Ectodermal cell (in vitro differentiated cells): ENCODE measurements around the gene RAD51B.

Experiments
- H3K27ac ChIP-seq: 2 replicates; pipeline ENCODE4 v1.7.0; 2013; ENCODE audit warnings: mild to moderate bottlenecking, low read depth, low read length; ENCODE audit not compliant: insufficient read depth, poor library complexity, severe bottlenecking
- H3K27me3 ChIP-seq: 2 replicates; pipeline ENCODE4 v1.7.0; 2013; ENCODE audit warnings: mild to moderate bottlenecking, low read length; ENCODE audit not compliant: insufficient read depth, control insufficient read depth, poor library complexity, severe bottlenecking
- H3K36me3 ChIP-seq: one replicate; pipeline ENCODE4 v1.7.0; 2013; ENCODE audit warnings: low read length; ENCODE audit not compliant: control insufficient read depth, insufficient read depth
- H3K4me1 ChIP-seq: one replicate; pipeline ENCODE4 v1.7.0; 2013; ENCODE audit warnings: low read length; ENCODE audit not compliant: control insufficient read depth, insufficient read depth
- H3K4me3 ChIP-seq: 2 replicates; pipeline ENCODE4 v1.7.0; 2013; ENCODE audit warnings: low read depth, low read length, control low read depth; ENCODE audit not compliant: insufficient read depth
- H3K9me3 ChIP-seq: 2 replicates; pipeline ENCODE4 v1.7.0; 2013; ENCODE audit warnings: mild to moderate bottlenecking, low read length, moderate library complexity; ENCODE audit not compliant: control insufficient read depth
- WGBS, 2 experiments: methylation state at CpG; one replicate each; pipeline ENCODE4 v1.1.7; 2013; ENCODE audit warnings: missing lambda C conversion rate in 2 of 2; 5-methylcytosine and 5-hydroxymethylcytosine counted together

RAD51B gene

GRCh38 chr14:68412505-68413465 is 593.2 kb downstream of the RAD51B start:
- Histone ChIP-seq H3K27ac (no peak overlapping the region), H3K4me1 (peaks cover 9% of the 10 kb centered on the region), H3K27me3 (no peaks in the 10 kb centered on the region), H3K4me3 (no peak overlapping the region), H3K9me3 (no peaks in the 10 kb centered on the region), H3K36me3 (no peaks in the 10 kb centered on the region)
- WGBS, 2 experiments, result 94 to 100% methylated on average over 3 of the region's 4 CpGs

GRCh38 chr14:68413509-68413908 is 593.9 kb downstream of the RAD51B start:
- no peaks in the 10 kb centered on the region for H3K9me3 ChIP-seq
- peaks cover 9% of the 10 kb centered on the region for H3K4me1 ChIP-seq
- no peaks in the 10 kb centered on the region for H3K36me3 ChIP-seq
- no peak overlapping the region for H3K27ac ChIP-seq
- H3K27me3 ChIP-seq, result no peaks in the 10 kb centered on the region
- H3K4me3 ChIP-seq, result no peak overlapping the region
- 92 to 100% methylated on average over 2 to 3 of the region's 3 CpGs for WGBS, 2 experiments

- H3K27me3 ChIP-seq, result no peaks in the 10 kb centered on the region
- 100% methylated on average over 2 of the region's 2 CpGs for WGBS, 2 experiments
- H3K4me3 ChIP-seq, result no peak overlapping the region
- no peaks in the 10 kb centered on the region for H3K36me3 ChIP-seq
- no peak overlapping the region for H3K27ac ChIP-seq
- H3K9me3 ChIP-seq, result no peaks in the 10 kb centered on the region
- H3K4me1 ChIP-seq, result peaks cover 9% of the 10 kb centered on the region
Measured at GRCh38 chr14:68414121-68414520, 594.5 kb downstream of the RAD51B start.

GRCh38 chr14:68416171-68416570 is 596.6 kb downstream of the RAD51B start:
- Histone ChIP-seq H3K27ac (no peak overlapping the region), H3K9me3 (no peaks in the 10 kb centered on the region), H3K36me3 (no peaks in the 10 kb centered on the region), H3K4me1 (peaks cover 20% of the 10 kb centered on the region), H3K4me3 (no peak overlapping the region), H3K27me3 (no peaks in the 10 kb centered on the region)
- 78 to 91% methylated on average over 2 to 4 of the region's 4 CpGs for WGBS, 2 experiments

GRCh38 chr14:68417009-68417650 is 597.6 kb downstream of the RAD51B start:
- Histone ChIP-seq H3K9me3 (no peaks in the 10 kb centered on the region), H3K27ac (no peak overlapping the region), H3K36me3 (no peaks in the 10 kb centered on the region), H3K27me3 (no peaks in the 10 kb centered on the region), H3K4me1 (peaks cover 20% of the 10 kb centered on the region), H3K4me3 (no peak overlapping the region)
- WGBS, 2 experiments, result 87 to 91% methylated on average over 2 to 3 of the region's 5 CpGs

GRCh38 chr14:68418174-68419118 is 598.9 kb downstream of the RAD51B start:
- Histone ChIP-seq H3K27me3 (no peaks in the 10 kb centered on the region), H3K9me3 (no peaks in the 10 kb centered on the region), H3K4me3 (no peak overlapping the region), H3K27ac (no peak overlapping the region), H3K4me1 (peaks cover 20% of the 10 kb centered on the region), H3K36me3 (no peaks in the 10 kb centered on the region)
- 97% methylated on average over 3 of the region's 3 CpGs for WGBS, 2 experiments

- H3K9me3 ChIP-seq, result no peaks in the 10 kb centered on the region
- WGBS, 2 experiments, result 79 to 83% methylated on average over 5 of the region's 5 CpGs
- H3K36me3 ChIP-seq, result no peaks in the 10 kb centered on the region
- H3K27ac ChIP-seq, result no peak overlapping the region
- no peak overlapping the region for H3K4me3 ChIP-seq
- peaks cover 17% of the 10 kb centered on the region for H3K4me1 ChIP-seq
- H3K27me3 ChIP-seq, result no peaks in the 10 kb centered on the region
Measured at GRCh38 chr14:68420350-68420749, 600.8 kb downstream of the RAD51B start.

GRCh38 chr14:68421116-68421515 is 601.5 kb downstream of the RAD51B start:
- Histone ChIP-seq H3K4me3 (no peak overlapping the region), H3K27me3 (no peaks in the 10 kb centered on the region), H3K4me1 (peaks cover 17% of the 10 kb centered on the region), H3K27ac (no peak overlapping the region), H3K36me3 (no peaks in the 10 kb centered on the region), H3K9me3 (no peaks in the 10 kb centered on the region)
- 55 to 62% methylated on average over 3 of the region's 3 CpGs for WGBS, 2 experiments

GRCh38 chr14:68423686-68424085 is 604.1 kb downstream of the RAD51B start:
- H3K9me3 ChIP-seq, result no peaks in the 10 kb centered on the region
- peaks cover 16% of the 10 kb centered on the region for H3K4me1 ChIP-seq
- no peaks in the 10 kb centered on the region for H3K27me3 ChIP-seq
- no peak overlapping the region for H3K4me3 ChIP-seq
- 95 to 100% methylated on average over 2 of the region's 2 CpGs for WGBS, 2 experiments
- H3K27ac ChIP-seq, result no peak overlapping the region
- no peaks in the 10 kb centered on the region for H3K36me3 ChIP-seq
